ENCODE results near the gene RASAL2. TPM values are rescaled to one million over a fixed set of nuclear protein-coding genes. Genes with fewer than 3 reads are reported as not detected.

Gene RASAL2
- total RNA-seq, 1 experiment from 2014 or later: 22.2 TPM

GRCh38 chr1:178166429-178167024 is 72.6 kb downstream of the RASAL2 start:
- Histone ChIP-seq H3K23me2 (ENCODE audit: insufficient read length, low read depth, low read length, poor library complexity, severe bottlenecking) (no peaks in the 10 kb centered on the region), H2BK20ac (ENCODE audit: low read depth, low read length, poor library complexity, severe bottlenecking) (no peak overlapping the region), H3K56ac (ENCODE audit: insufficient read length, low read depth, low read length) (no peak overlapping the region), H3K27me3 (ENCODE audit: insufficient read depth, low read length) (no peaks in the 10 kb centered on the region), H4K91ac (ENCODE audit: insufficient read length, low read depth, low read length) (no peak overlapping the region), H2BK15ac (ENCODE audit: low read depth, low read length) (no peak overlapping the region), H3T11ph (ENCODE audit: low read length) (no peak overlapping the region), H3K79me2 (ENCODE audit: insufficient read depth, low read length) (no peaks in the 10 kb centered on the region), H4K20me1 (ENCODE audit: control insufficient read depth, insufficient read depth, insufficient read length) (no peaks in the 10 kb centered on the region), H2BK5ac (ENCODE audit: insufficient read length, low read length) (no peak overlapping the region), H3K79me1 (ENCODE audit: insufficient read depth, low read depth, low read length, poor library complexity, severe bottlenecking) (no peaks in the 10 kb centered on the region), H4K8ac (replicated peaks; ENCODE audit: insufficient read length, low read depth, low read length) (no peak overlapping the region), H2AK5ac (ENCODE audit: insufficient read length, low read length) (no peak overlapping the region), H2AFZ (ENCODE audit: low read length) (no peak overlapping the region), H3K9me3 (ENCODE audit: control insufficient read depth, low read depth, low read length) (no peaks in the 10 kb centered on the region), H3K4me1 (ENCODE audit: insufficient read depth, low read length) (no peaks in the 10 kb centered on the region), H2BK12ac (ENCODE audit: insufficient read length, low read depth, low read length) (no peak overlapping the region), H3K9ac (ENCODE audit: extremely low read depth, insufficient read length, low read length) (no peak overlapping the region), H3K18ac (ENCODE audit: insufficient read length, low read depth, low read length) (no peak overlapping the region), H3K4ac (ENCODE audit: low read depth, low read length) (no peak overlapping the region), H3K23ac (ENCODE audit: insufficient read length, low read depth, low read length) (no peak overlapping the region), H3K27ac (ENCODE audit: insufficient read length, low read depth, low read length) (no peak overlapping the region), H2BK120ac (ENCODE audit: low read depth, low read length, poor library complexity, severe bottlenecking) (no peak overlapping the region), H4K5ac (ENCODE audit: insufficient read length, low read depth, low read length) (no peak overlapping the region), H3K4me2 (ENCODE audit: insufficient read depth, insufficient read length, low read length) (no peak overlapping the region), H3K14ac (ENCODE audit: insufficient read depth, low read length) (no peak overlapping the region)
- DNase-seq: no peak
- TF ChIP-seq CTCF (conservative IDR thresholded peaks at IDR 0.05): no peak
- H3K9me3 Mint-ChIP-seq: no peaks in the 10 kb centered on the region
- H3K4me1 Mint-ChIP-seq: no peaks in the 10 kb centered on the region
- no peaks in the 10 kb centered on the region for H3K27me3 Mint-ChIP-seq (ENCODE audit: low read depth)
- H3K36me3 Mint-ChIP-seq (ENCODE audit: insufficient read depth in 1 of 3, low read depth in 3 of 3): no peaks in the 10 kb centered on the region
- no peak overlapping the region for H3K4me3 Mint-ChIP-seq
- H3K27ac Mint-ChIP-seq: no peak overlapping the region
- WGBS (ENCODE audit: extremely low coverage, insufficient read length, low lambda C conversion rate): no CpG with 5 or more reads among the region's 1 CpG
